Measurements from ENCODE around the gene CENPP. TPM values are rescaled to one million over a fixed set of nuclear protein-coding genes. Genes with fewer than 3 reads are reported as not detected.

CENPP gene
- polyA plus RNA-seq, 6 donors from 2014 or later, result 2.9 to 5.3 (median 4.2) TPM

GRCh38 chr9:92483627-92484545, 158.1 kb downstream of the CENPP start:
- DNase-seq, result no peak
- no peak for ATAC-seq (ENCODE audit: low read depth in 2 of 2)
- no peak overlapping the region for H3K4me3 Mint-ChIP-seq
- H3K27me3 Mint-ChIP-seq, result no peaks in the 10 kb centered on the region
- H3K9me3 Mint-ChIP-seq, result no peaks in the 10 kb centered on the region
- H3K27ac Mint-ChIP-seq, result no peak overlapping the region
- H3K36me3 Mint-ChIP-seq, result no peaks in the 10 kb centered on the region
- H3K4me1 Mint-ChIP-seq, result no peaks in the 10 kb centered on the region

DNA sequence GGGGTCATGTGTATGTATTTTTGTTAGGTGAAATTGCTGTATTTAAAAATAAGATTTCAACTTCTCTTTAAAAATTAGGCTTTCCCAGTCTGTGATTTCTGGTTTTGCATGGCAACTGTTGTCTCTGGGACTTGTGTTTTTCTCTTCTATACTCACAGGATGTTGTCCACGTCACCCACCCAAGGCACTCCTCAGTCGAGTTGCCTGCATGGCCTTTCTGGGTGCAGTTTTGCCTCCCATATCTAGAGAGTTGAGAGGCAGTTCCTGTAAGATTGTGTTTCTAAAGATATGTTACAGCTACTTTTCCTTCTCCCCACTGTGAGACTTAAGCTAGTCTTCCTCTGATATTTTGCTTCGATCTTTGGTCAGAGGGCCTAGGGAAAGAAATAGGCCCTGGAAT, 158.8 kb downstream of the CENPP start:
- no peak for DNase-seq
- Mint-ChIP-seq H3K9me3 (no peaks in the 10 kb centered on the region), H3K36me3 (no peaks in the 10 kb centered on the region), H3K4me3 (no peak overlapping the region), H3K4me1 (no peaks in the 10 kb centered on the region), H3K27ac (no peak overlapping the region), H3K27me3 (no peaks in the 10 kb centered on the region)
- ATAC-seq (ENCODE audit: low read depth in 2 of 2), result no peak

DNA sequence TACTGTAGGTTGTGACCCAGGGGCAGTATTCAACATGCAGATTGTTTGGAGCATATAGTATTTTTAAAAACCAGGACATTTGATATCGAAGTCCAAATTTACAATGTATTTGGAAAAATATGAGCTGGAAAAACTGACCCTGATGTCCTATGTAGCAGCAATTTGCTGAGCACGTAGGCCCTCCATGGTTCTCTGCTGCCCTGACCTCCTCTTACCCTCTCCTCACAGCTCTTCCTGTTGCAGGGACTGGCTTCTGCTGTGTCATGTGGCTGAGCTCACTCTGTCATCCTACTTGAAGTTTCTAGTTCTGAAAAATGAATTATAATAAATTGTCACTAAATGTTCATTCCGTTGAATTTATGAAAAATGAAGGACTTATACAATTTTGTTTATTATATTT, 160.6 kb downstream of the CENPP start:
- no peaks in the 10 kb centered on the region for H3K4me1 Mint-ChIP-seq
- H3K4me3 Mint-ChIP-seq, result no peak overlapping the region
- H3K27me3 Mint-ChIP-seq, result no peaks in the 10 kb centered on the region
- no peak for ATAC-seq (ENCODE audit: low read depth in 2 of 2)
- no peaks in the 10 kb centered on the region for H3K36me3 Mint-ChIP-seq
- no peaks in the 10 kb centered on the region for H3K9me3 Mint-ChIP-seq
- peak overlapping the region in 1 of 6 donors; percentile 42 for H3K27ac Mint-ChIP-seq
- DNase-seq, result no peak

DNA sequence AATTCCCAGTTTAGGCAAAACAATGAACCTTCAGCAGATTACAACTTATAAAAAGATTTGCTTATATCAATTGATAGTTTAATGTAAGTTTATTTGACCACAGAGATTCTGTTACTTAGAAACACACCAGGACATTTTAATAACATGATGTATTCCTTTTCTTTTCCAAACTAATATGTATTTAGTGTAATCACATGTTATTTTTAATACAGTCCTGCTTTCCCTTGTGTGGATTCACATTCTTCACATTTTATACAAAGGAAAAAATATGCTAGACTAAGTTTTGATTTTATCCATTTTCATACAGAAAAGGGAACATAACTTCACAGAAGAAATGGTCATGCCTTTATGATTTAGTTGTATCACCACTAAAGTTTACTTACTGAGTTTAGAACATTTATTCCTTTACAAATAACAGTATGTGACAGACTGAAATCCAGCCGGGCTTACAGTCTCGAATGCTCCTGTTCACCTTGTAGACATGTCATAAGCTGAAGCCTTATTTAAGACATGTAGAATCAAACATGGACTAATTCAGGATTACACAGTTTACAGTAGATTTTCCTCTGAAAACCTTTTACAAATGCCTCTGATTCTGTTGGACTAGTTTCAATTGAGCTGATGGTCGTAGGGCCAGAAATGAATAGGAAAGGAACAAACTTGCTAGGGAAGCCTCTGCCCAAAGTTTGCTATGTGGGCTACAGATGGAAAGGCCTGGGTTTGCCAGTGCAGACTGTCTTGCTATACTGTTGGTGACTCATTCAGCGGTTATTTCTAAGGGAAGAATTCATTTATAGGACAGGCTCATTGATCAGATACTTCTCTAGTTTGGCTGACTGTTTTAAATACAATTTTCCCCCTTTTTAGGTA, 163.2 kb downstream of the CENPP start:
- H3K4me1 Mint-ChIP-seq, result no peaks in the 10 kb centered on the region
- no peak overlapping the region for H3K27ac Mint-ChIP-seq
- no peak overlapping the region for H3K4me3 Mint-ChIP-seq
- no peaks in the 10 kb centered on the region for H3K36me3 Mint-ChIP-seq
- H3K9me3 Mint-ChIP-seq, result no peaks in the 10 kb centered on the region
- DNase-seq, result no peak
- no peaks in the 10 kb centered on the region for H3K27me3 Mint-ChIP-seq
- no peak for ATAC-seq (ENCODE audit: low read depth in 2 of 2)

GRCh38 chr9:92492781-92493401, 167.1 kb downstream of the CENPP start:
- Mint-ChIP-seq H3K27ac (no peak overlapping the region), H3K27me3 (no peaks in the 10 kb centered on the region), H3K4me3 (no peak overlapping the region), H3K36me3 (no peaks in the 10 kb centered on the region), H3K4me1 (no peaks in the 10 kb centered on the region), H3K9me3 (no peaks in the 10 kb centered on the region)
- no peak for DNase-seq
- no peak for ATAC-seq (ENCODE audit: low read depth in 2 of 2)

DNA sequence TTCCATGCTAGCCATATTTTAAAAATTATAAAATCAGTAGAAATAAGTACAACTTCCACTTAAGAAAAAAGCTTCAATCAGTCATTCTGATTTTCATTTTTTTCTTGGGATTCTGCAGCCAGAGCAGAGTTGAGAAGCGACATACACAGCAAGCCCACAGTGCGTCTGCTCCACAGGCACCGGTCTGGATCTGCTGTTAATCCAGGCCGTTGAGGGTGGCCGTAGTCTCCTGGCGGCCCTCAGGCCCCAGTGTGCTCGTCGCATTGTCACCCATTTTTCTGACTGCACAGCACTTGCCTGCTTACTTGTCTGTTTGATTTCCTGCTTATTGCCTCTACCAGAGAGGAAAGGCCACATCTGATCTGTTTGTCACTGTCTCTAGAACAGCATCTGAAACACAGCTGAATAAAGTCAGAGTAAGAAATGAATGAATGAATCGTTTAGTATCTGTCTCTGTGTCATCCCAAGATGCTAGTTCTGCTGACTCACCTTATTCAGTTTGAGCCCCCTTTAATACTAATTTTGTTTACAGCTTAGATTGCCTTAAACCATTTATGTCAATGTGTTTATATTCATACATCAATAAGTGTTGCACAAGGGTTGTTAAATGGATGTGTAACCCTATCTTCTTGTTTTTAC, 168.1 kb downstream of the CENPP start:
- DNase-seq (no peak), ATAC-seq (ENCODE audit: low read depth in 2 of 2) (no peak)
- Mint-ChIP-seq H3K36me3 (no peaks in the 10 kb centered on the region), H3K27me3 (no peaks in the 10 kb centered on the region), H3K27ac (no peak overlapping the region), H3K4me3 (no peak overlapping the region), H3K9me3 (no peaks in the 10 kb centered on the region), H3K4me1 (no peaks in the 10 kb centered on the region)

DNA sequence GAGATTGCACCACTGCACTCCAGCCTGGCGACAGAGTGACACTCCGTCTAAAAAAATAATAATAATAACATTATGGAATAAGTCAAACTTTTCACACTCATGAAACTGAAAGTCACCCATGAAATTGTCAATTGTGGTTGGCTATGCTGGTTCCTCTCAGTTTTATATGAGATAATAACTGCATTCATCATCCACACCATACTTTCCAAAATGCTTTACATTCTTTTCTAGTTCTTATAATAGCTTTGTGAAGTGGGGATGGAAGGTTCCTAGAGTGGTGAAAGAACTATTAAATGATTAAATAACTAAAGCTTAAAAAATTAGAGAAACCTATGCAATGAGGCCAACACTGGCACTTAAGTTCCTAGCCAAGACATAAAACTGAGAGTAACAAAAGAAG, 169.1 kb downstream of the CENPP start:
- H3K4me3 Mint-ChIP-seq, result no peak overlapping the region
- no peak for ATAC-seq (ENCODE audit: low read depth in 2 of 2)
- no peaks in the 10 kb centered on the region for H3K27me3 Mint-ChIP-seq

GRCh38 chr9:92496396-92497176, 170.8 kb downstream of the CENPP start:
- DNase-seq, result no peak
- Mint-ChIP-seq H3K27me3 (no peaks in the 10 kb centered on the region), H3K36me3 (no peaks in the 10 kb centered on the region), H3K9me3 (no peaks in the 10 kb centered on the region), H3K27ac (no peak overlapping the region), H3K4me3 (no peak overlapping the region), H3K4me1 (no peaks in the 10 kb centered on the region)
- ATAC-seq (ENCODE audit: low read depth in 2 of 2), result no peak

More for the DNA sequence above, 169.1 kb downstream of the CENPP start:
- DNase-seq, result no peak
- Mint-ChIP-seq H3K9me3 (no peaks in the 10 kb centered on the region), H3K27ac (no peak overlapping the region), H3K36me3 (no peaks in the 10 kb centered on the region), H3K4me1 (no peaks in the 10 kb centered on the region)

GRCh38 chr9:92499701-92500100, 173.9 kb downstream of the CENPP start:
- Mint-ChIP-seq H3K9me3 (no peaks in the 10 kb centered on the region), H3K4me3 (no peak overlapping the region), H3K27me3 (no peaks in the 10 kb centered on the region), H3K4me1 (no peaks in the 10 kb centered on the region), H3K27ac (no peak overlapping the region), H3K36me3 (no peaks in the 10 kb centered on the region)
- no peak for ATAC-seq (ENCODE audit: low read depth in 2 of 2)
- no peak for DNase-seq

- ATAC-seq (ENCODE audit: low read depth in 2 of 2), result no peak
- DNase-seq, result no peak
- Mint-ChIP-seq H3K36me3 (no peaks in the 10 kb centered on the region), H3K9me3 (no peaks in the 10 kb centered on the region), H3K4me3 (no peak overlapping the region), H3K4me1 (no peaks in the 10 kb centered on the region), H3K27ac (no peak overlapping the region), H3K27me3 (no peaks in the 10 kb centered on the region)
These were observed 175.0 kb downstream of the CENPP start for GRCh38 chr9:92500725-92501124.

DNA sequence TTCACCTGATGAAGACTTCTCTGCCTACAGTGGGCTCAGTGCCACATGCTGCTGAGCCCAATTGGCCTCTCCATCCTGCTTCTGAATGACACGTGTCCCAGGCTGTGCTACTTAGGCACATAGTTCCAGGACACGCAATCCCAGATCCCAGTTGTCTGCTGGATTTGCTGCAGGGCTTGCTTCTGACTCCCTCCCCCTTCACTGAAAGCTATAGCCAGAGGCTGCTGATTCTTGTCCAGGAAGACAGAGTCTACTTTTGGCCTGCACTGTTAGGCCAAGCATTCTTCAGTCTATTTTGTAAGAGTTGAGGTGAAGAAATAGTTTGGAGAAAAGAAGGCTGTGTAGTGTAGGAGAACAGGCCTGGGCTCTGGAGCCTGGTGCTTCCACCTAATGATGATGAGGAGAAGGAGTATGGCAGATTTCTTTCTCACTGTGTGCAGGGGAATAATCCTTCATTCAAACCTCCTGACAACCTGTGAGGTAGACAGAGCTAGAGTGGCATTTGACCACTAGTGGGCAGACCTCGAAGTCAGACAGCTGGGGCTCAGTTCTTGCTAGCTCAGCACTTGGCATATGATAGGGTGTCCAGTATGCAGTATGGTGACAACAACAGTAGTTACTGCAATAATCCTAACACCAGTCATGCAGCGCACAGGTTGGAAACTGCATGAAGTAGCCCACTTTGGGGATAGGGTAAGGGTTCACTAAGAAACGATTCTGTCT, 176.1 kb downstream of the CENPP start:
- Mint-ChIP-seq H3K27me3 (no peaks in the 10 kb centered on the region), H3K4me1 (no peaks in the 10 kb centered on the region), H3K9me3 (no peaks in the 10 kb centered on the region), H3K4me3 (no peak overlapping the region), H3K27ac (no peak overlapping the region), H3K36me3 (no peaks in the 10 kb centered on the region)
- DNase-seq (no peak), ATAC-seq (ENCODE audit: low read depth in 2 of 2) (no peak)

DNA sequence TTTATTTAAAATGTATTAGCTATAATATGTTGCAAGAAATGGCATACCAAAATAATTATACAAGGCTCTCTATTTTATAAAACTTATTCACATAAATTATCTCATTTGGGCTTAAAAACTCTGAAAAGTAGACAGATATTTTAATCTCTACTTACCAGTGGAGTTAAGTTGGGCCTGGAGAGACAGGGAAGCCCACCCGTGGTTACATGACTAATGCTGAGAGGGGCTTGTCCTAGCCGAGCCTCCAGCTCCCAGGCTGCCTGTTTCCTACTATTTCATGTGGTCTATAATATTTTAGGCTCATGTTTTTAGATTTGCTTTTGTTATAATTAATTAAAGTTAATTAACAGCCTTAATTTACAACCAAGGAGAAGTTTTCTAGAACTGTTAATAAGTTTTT, 177.4 kb downstream of the CENPP start:
- Mint-ChIP-seq H3K4me1 (peaks cover 0 to 3% (median 0%) of the 10 kb centered on the region in 3 donors), H3K9me3 (no peaks in the 10 kb centered on the region), H3K27me3 (no peaks in the 10 kb centered on the region), H3K4me3 (no peak overlapping the region), H3K36me3 (no peaks in the 10 kb centered on the region), H3K27ac (no peak overlapping the region)
- DNase-seq (no peak), ATAC-seq (ENCODE audit: low read depth in 2 of 2) (no peak)

All from naive B cell (primary cell).